ENCODE results near the gene UGDH.

- TF ChIP-seq SNAI2 (CRISPR knock-in tag; IDR thresholded peaks at IDR 0.05) (no peak), ZFP30 (CRISPR knock-in tag; IDR thresholded peaks at IDR 0.05) (no peak)
Observed at GRCh38 chr4:39563346-39563847, 36.2 kb upstream of the UGDH start.
